ENCODE data around the gene WDR86.

The WDR86 gene

DNA sequence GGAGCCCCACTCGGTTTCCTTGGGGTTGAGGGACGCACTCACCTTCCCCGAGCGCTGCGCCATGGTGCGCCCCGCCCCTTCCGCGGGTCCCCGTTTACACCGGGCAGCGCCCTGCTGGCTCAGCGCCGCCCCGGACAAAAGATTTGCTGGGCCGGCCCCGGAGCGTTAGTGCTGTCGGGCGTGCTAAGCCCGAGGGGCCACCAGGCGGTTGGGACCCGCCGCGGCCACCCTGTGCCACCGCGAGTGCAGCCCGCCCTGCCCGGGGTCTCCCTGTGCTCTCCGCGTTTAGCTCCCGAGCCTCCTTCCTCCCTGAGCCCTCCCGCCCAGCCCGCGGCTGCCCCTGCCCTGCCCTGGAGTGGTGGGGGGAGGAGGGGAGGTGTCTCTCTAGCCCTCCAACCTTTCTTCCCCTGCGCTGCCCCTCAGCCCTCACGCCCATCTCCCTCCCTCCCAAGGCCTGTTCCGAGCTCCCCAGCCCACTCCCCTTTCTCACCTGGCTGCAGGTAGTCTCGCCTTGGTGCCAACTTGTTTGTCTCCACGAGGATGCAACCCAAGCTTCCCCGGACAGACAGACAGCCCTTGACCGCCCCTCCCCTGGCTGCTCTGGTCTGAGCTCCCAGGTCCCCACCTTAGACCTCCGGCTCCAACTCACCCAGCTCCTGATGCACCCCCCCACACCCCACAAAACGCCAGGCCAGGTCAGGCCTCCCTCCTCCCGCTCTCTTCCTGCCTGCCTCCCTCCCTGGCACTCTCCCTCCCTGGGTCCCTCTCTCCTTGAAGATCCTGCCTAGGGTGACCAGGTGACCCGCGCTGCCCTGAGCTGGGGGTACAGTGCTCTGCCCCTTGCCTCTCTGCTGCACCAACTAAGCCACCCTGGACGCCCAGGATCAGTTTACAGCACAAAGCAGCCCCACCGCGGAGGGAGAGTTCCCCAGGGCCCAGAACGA lies 30.3 kb upstream of the WDR86 start, which contains the start of gene CRYGN:
Gene CRYGN (minus strand): TSS at position 287 of the 944 bp plus-strand sequence. CDS start 224 bp downstream, at position 63.
- no peak for DNase-seq

DNA sequence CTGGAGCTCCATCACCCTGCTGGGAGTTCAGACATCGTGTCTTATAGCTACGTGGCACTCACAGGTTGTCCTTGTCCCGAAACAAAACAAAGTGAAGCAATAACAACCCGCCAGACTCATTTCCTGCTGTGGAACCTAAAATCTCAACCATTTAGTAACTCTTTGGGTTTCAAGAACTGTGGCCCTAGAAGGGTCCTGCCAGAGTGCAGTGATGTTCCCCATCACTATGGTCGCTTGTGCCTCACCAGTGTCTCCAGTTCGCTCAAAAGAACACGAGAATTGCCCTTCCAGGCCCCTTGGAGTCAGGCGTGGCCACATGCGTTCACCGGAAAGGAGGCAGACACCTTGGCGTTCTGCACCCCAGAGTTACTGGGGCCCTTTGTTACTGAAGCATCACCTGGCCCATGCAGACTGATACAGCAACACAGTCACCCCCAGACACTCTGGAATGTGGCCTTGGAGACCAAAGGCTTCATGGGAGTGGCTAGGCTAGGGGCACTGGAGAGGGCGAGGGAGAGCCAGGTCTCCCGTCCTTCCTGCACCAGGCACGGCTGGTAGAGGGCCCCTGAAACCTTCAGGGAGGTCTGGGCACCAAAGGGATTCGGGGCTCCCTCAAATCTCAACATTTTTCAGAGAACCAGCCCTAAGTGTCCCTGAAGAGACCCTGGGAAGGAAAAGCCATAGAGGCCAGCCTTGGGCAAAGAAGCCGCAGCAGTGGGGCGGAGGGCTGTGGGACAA lies 29.2 kb upstream of the WDR86 start:
- no peak for DNase-seq

DNA sequence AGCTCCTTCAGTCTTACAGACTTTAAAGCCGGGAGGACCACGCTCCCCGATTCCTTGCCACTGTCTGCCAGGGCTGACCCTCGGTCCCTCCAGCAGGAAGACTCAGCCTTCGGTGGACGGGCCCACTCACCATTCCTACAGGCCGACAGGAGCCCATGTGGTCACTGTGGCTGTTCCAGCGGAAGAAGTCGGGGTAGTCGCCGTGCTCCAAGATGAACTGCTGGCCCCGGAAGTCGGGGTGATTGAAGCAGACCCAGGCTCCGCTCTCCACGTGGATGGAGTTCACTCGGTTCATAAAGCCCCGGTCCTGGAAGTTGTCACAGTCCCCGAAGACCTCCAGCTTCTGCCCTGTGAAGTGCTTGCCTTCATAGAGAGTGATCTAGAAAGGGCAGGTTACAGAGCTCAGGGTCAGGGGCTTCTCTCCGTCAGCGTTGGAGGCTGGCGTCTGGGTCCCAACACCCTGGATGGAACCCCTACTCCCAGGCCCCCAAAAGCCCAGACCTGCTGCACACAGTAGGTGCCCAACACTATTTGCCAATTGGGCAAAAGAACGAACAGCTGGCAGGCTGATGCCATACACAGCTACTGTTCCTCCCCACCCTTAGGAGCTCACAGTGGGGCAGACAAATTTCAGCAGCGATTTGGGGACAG lies 28.2 kb upstream of the WDR86 start:
- DNase-seq: no peak

DNA sequence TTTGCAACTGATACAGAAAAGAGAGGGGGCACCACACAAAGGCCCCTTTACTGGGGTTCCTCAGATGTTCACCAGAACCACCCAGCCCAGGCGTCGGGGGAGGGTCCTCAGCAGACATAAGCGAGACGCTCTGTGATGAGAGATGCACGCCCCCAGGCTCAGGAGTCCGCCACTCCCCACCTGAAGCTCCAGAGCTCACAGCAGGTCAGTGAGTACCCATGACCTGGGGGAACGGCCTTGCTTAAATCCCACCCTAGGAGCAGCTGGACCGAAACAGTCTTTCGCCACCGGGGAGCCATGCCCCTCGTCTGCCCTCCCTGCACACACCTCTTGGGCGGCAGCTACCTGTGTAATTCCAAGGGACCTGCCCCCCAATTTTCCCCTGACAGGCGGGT lies 27.3 kb upstream of the WDR86 start:
- DNase-seq: no peak

DNA sequence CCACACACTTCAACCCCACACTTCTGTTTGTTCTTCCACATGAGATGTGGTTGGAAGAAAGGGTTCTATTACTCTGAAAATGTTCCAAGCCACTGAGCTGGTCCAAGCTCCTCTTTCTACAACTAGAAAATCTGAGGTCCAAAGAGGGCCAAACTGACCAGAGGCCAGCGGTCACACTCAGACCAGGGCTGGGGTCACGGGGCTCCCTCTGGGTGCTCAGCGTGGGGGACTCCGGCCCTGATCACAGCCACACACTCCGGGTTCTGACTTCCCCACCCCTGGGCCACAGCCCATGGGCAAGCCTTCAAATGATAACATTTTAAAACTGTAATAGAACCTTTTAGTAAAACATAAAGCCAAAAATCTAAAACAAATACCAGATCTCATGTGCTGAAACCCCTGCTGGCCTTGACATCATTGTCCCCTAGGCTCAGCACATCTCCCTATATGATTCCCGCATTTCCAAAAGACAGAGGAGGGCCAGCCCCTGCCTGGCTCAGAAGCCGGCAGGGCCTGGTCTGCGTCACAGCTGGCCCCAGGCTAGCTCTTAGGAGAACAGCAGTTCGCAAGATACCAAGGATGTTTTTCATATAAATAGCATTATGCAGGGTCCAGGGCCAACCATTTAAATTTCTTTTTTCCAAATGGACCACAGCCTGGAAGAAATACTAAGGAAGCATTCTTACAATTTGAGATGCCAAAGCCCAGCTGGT lies 26.8 kb upstream of the WDR86 start:
- no peak for DNase-seq

DNA sequence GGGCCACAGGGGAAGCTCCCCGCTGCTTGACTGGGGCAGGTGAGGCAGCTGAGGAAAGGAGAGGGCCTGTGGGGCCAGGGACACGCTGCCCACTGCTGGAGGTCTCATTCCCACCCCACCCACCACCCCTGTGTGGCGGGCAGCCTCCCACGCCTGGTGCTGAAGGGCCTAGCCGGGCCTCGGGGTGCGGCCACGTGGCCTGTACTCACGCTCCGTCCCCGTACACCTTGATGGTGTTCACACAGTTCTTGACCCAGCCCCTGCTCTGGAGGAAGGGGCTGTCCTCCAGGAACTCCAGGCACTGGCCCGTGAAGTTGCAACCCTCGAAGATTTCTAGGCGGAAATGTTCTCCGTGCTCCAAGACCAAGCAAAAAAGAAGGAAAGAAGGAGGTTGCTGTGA lies 26.1 kb upstream of the WDR86 start:
- DNase-seq: no peak

DNA sequence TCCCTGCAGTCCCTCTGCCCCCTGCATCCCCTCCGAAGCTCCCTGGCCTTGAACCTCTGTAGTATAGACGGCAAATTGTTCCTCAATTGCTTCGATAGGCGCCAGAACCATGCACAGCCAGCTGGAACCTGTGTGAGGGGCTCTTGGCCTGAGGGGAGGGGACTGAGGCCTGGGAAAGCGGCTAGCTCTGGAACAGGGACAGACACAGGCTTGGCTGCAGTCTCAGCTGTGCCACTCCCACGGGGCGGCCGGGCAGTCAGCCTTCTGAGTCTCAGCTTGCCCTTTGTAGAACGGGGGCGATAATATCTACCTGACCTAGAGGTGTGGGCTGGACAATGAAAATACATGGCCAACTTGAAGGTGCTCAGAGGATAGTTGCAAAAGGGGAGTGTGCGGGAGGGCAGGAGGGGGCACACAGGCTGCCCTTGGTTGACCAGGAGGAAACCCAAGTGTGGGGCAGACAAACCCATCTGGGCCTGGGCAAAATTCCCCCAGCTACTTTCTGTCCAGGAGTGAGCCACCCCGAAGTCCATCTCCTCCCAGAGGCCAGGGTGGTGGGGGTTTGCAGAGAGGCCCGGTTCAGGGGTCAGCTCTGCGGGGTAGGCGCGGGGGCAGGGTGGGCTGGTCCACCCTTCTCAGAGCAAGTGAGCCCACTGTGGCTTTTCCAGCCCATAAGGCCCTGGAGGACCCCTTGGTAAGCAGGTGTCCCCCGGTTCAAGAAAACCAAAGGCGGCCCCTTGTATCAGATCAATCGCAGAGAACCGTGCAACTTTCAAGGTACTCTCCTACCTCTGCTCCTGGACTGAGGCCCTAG lies 25.5 kb upstream of the WDR86 start:
- DNase-seq: no peak

DNA sequence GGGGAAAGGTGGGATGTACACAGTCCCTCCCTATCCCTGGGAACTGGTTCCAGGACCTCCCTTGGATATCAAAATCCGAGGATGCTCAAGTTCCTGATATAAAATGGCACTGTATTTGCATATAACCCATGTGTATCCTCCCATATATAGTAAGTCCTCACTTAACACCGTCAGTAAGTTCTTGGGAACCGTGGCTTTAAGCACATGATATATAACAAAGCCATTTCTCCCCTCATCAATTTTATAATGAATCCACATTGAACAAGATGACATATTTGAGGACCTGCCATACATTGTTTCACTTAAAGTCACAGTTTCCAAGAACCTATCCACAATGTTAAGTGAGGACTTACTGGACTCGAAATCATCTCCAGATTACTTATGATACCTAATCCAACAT lies 24.7 kb upstream of the WDR86 start:
- no peak for DNase-seq

DNA sequence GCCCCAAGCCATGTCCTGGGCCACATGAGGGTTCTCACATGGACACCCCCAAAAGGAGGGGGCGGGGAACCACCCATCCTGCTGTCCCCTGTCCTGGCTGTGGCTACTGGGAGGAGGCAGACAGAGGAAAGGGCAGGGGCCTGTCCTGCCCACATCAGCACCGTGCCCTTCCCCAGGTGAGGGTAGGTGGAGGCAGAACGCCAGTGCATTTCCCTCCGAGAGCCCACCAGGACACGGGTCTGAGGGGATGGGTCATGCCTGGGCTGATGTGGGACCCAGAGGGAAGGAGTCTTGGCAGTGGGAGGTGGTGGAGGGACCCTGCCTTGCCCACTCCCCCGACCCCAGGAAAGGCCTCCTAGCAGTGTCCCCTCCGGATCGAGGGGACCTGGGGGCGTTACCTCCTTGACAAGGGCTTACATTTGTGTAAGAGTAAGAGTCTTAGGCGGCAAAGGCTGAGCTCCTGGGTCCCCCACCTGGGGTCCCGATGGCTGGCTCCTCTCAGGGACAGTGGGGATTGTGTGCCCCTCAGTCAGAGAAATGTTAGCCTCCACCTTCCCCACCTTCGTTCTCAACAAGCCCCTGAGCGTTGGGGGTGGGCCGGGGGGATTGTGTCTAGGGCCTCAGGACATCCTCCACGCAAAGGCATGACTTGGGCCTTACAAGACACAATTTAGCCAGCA lies 24.0 kb upstream of the WDR86 start:
- no peak for DNase-seq

DNA sequence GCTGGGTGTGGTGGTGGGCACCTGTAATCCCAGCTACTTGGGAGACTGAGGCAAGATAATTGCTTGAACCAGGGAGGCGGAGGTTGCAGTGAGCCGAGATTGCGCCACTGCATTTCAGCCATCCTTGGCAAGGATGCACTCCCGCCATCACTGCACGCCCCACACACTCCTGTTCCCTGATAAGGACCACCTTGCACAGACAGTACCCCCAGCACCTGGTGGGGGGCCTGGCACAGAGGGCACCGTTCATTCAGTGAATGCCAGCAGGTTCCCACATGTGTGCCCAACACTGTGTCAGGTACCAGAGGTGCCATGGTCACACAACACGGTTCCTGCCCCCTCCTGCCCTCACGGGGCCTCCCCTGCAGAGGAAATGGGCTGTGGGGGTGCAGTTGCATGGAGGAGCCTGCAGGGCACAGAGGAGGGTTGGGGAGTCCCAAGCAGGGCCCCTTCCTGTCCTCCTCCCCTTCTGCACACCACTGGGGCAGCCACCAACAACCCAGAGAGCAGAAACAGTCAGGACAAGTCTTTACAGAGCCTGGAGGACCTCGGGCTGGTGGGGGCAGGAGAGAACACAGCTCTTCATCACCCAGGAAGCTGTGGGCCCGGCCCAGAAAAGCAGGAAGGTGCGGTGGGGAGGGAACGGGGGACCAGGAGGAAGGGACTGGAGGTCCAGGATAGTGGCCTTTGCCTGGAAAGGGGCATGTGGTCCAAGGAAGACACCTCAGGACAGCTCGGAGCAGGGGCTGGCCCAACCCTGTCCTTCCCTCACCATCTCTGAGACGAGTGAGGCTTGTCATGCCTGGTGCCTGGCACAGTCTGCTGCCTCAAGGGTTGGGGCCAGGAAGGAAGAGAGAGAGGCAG lies 23.1 kb upstream of the WDR86 start:
- DNase-seq: peak; percentile 72

DNA sequence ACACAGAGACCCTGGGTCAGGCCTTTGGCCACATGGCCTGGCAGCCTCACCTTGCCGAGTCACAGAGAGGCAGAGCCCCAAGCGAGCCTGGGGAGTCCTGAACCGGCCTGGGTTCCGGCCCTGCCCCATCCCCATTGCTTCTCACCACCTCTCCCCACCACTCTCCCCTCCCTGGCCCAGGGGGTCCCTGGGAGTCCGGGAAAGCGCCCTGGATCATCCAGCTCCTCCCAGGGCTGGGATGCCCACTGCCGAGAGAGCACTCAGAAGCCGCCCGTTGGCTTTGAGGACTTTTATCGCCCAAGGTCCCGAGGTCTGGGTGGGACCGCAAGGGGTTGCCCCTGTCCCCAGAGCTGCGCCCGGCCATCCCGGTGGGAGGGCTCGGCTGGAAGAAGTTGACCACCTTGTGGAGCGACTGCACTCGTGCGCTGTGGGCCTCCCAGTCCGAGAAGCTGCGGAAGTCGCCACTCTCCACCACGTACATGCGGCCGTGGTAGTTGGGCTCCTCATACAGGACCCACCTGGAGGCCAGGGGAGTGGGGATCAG lies 22.0 kb upstream of the WDR86 start:
- DNase-seq: no peak

DNA sequence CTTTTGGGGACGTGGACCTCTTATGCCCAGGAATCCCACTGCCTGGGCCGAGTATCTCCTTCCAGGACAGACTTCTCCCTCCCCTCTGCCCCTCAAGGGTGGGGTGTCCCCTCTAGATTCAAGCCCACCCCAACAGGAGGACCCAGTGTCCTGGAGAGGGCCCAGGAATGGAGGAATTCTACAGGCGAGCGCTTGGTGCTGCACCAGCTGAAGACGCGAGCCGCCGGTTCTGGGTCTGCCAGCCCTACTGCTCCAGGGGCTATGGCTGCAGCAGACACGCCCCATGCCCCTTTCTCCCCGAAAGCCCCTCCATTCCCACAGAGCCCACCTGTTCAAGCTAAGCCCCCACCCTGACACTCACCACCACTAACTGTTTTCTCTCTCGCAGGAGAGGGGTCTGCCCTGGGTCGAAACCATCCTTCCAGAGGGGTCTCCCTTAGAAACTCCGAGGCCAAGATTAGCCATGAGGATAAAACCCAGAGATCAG lies 21.5 kb upstream of the WDR86 start:
- DNase-seq: no peak

DNA sequence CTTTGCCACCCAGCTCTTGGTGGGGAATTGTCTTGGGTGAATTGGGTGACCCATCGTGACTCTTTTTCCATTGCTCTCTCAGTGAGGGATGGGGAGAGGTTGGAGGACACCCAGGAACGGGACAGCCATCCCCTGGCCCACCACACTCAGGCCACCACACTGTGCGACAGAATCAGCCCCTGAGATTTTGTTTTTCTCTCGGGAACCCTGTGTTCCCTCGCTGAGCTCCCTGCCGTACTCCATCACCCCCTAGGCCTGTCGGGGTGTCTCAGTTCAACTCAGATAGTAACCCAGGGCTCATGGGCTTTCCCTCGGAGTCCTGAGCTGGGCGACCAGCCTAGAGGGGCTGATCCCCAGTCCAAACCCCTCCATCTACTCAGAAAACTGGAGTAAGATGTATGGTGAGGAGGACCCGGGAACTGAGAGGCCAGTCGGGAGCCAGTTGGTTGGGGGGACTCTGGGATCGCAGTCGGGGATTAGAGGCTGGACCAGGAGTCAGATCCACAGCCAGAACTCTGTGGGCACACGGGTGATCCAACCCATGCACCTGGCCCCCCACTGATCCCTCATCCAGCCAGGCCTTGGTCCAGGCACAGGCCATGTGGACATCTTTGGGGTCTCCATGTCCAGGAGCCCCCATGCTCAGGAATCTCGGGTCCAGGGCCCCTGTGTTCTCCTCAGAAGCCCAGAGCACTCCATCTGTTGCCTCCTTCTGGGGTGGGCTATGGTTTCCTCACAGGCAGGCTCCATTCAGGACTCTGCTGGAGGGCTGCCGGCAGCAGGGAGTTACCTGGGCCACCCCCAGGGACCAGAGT lies 20.8 kb upstream of the WDR86 start:
- no peak for DNase-seq

DNA sequence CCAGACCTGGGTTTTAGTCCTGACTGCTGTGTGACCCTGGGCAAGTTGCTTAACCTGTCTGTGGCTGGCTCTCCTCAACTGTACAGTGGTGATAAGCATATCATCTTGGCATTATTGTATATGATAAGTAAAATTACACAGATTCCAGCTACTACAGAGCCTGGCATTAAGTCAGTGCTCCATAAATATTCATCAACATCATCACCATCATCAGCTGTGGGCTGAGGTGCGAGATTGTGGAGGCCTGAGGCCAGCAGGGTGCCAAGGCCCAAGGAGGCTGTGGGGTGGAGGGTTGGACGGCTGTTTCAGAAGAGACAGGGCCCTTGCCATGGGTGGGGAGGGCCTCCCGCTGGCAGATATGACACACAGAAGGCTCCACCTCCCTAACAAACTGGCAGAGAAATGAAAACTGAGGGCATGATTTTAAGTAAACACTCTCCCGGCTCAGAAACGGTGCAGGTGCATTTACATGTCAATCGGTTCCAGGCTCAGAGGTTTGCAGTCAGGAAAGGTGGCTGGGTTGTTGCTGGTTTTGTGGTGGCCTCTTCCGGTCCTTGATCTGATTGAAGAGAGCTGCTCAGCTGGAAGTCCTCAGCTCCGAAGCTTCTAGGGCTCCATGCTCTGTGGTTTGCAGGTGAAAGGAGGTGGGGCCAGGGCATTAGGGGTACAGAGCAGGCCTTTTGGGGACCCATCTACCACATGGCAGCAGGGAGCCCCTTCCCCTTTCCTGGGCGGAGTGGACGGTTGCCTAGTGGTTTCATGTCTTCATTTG lies 19.9 kb upstream of the WDR86 start:
- no peak for DNase-seq

DNA sequence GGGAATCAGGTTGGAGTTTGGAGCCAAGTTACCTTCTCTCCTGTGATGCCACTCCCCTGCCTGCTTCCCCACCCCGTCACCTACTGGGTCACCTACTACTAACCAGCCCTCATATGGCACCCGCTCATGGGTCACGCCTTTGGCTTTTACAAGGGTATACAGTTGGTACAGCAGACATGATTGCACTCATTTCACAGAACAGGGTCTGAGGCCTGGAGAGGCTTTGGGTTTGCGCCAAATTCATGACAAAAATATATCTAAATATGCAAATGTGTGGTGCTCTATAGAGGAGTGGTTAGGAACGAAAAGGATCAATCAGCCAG lies 19.4 kb upstream of the WDR86 start:
- no peak for DNase-seq

DNA sequence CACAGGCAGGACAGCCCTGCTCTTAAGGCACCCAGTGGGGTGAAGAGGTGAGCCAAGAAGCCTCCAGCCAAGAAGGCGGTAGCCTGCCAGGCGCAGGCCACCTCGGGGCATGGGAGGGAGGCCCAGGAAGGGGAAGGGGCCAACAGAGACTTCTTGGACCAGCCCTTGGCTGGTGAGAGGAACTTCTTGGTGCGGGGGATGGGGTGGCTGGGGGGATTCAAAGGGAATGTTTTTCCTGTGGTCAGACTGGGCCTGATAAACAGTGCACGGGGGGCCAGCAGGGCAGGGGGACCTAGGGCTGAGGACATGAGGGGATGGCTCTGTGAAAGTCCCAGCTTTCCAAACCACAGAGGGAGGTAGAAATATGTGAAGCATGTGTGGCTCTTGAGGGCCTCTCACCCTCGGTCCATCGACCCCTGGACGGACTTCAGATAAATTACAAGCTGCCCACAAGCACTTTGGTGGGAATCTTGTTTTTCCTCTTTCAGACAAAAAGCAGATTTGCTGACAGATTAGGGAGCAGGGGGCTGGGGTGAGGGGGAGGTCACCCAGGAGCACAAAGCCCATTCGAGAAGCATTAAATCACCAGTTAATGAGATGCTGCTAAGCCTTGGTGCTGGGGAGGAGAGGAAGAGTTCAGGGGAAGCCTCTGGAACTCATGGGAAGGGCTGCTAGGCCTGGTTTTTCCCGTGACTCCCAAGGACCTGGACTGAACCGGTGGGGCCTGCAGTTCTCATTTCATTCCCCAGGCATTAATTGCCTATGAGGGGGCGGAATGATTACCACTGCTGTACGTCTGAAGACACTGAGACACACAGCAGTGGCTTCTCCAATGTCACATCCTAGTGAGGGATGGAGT lies 18.8 kb upstream of the WDR86 start:
- DNase-seq: no peak

DNA sequence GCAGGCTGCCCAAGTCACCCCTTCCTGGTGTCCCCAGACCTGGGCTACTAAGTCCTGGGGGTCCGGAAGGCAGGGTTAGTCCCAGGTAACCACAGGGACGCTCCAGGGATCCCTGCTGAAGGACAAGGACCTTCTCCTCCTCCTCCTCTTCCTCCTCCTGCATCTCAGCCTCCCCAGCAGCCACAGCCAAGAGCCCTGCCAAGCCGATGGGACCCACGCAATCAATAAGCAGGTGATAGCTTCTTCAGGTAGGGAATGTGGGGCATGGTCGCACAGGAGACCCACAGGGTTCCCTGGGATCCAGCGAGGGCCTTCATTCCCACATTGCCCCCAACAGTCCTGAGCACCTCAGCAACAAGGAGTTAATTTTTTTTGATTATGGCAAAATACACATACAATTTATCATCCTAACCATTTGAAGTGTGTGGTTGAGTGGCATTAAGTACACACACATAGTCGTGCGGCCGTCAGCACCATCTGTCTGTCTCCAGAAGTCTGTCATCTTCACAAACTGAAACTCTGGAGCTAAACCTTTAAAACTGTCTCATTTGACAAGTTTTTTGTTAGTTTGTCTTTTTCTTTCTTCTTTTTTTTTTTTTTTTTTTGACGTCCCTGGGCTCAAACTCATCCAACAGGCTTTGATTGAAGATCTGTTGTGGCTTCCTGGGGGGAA lies 18.0 kb upstream of the WDR86 start:
- DNase-seq: no peak

Measured in stimulated activated CD8-positive, alpha-beta memory T cell treated with anti-CD3 and anti-CD28 coated beads, Interleukin-4, amount 100 ng/mL, for 48 hours (primary cell).